Body of pancreas (tissue), 4 donors: ENCODE data around the gene SORCS1. TPM values are rescaled to one million over a fixed set of nuclear protein-coding genes. Genes with fewer than 3 reads are reported as not detected.

ENCODE experiments used
- ATAC-seq: fragments of 150-250 bp; one replicate; pipeline ENCODE4 v1.9.1; 2016
- DNase-seq, 4 donors: peaks; one replicate each; pipeline ENCODE4 v3.0.0-alpha.2; 2019
- H3K27ac ChIP-seq, 4 donors: fragments of 200-600 bp; sonication (generic); 1 replicate in 3 of 4; 2 replicates in 1 of 4; pipeline versions ENCODE4 v1.5.1 to v1.6.1; 2016 to 2019; ENCODE audit warnings: mild to moderate bottlenecking in 1 of 4, mixed read lengths in 1 of 4, moderate library complexity in 1 of 4
- H3K27me3 ChIP-seq, 2 donors: fragments of 200-600 bp; sonication (generic); one replicate each; pipeline ENCODE4 v1.6.0; 2016; ENCODE audit warnings: mild to moderate bottlenecking in 1 of 2
- H3K36me3 ChIP-seq, 2 donors: fragments of 200-600 bp; sonication (generic); replicated peaks in 1 of 2; 2 replicates each; pipeline ENCODE4 v1.5.1; 2016; ENCODE audit warnings: low read depth in 2 of 2; ENCODE audit not compliant: insufficient read depth in 1 of 2
- H3K4me1 ChIP-seq: fragments of 200-600 bp; sonication (generic); one replicate; pipeline ENCODE4 v1.6.0; 2016
- H3K4me3 ChIP-seq, 2 donors: fragments of 200-600 bp; sonication (generic); 1 replicate in 1 of 2; 2 replicates in 1 of 2; pipeline ENCODE4 v1.5.1; 2016 to 2019
- H3K9me3 ChIP-seq, 3 donors: fragments of 200-600 bp; sonication (generic); 1 replicate in 2 of 3; 2 replicates in 1 of 3; pipeline ENCODE4 v1.5.1; 2016
- POLR2A ChIP-seq, 3 donors: fragments of 450-650 bp; IDR thresholded peaks; one replicate each; pipeline ENCODE4 v1.6.1; 2016; ENCODE audit warnings: antibody characterized with exemption in 3 of 3, mild to moderate bottlenecking in 2 of 3
- WGBS, 2 donors: methylation state at CpG; one replicate each; pipeline ENCODE4 v1.1.5; 2017; 5-methylcytosine and 5-hydroxymethylcytosine counted together
- intact Hi-C: fragments of 100-400 bp; cut with DNase I; formaldehyde crosslinking; loops from one replicate; pipeline ENCODE4 v1.15.1; 2023
- total RNA-seq, 2 donors: library from RNA; depleted of rRNA; stranded (reverse); fragments of >200 nt; gene quantifications; one replicate each; pipeline ENCODE4 v1.1.0, GENCODE V29; 2016
- TF ChIP-seq, protein P1 (sequence below), 7 experiments: fragments of 450-650 bp in 4 of 7; fragments of 200-600 bp in 3 of 7; sonication (generic) in 3 of 7; IDR thresholded peaks; one replicate each; pipeline ENCODE4 v1.5.1; 2016 to 2019; ENCODE audit warnings: antibody characterized with exemption in 7 of 7

The SORCS1 gene
- total RNA-seq, 2 donors from 2014 or later = 1.3 to 6.0 TPM

DNA sequence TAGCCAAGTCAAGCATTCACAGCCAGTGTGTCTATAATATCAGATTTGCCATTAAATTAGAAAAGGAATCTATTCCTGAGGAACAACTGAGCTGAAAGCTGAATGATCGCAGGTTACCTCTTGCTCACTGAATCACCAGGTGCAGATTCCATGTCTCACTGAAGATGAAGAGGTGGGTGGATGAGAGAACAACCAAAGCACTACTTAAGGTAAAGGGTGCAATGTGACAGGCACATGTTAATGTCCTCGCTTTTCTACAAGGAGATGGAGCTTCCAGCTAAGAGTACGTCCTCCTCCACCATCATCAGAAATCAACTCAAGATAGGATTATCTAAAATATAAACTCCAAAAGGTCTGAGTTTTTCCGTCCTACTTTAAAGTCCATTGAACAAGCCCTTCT lies 4.6 kb downstream of the SORCS1 start:
- DNase-seq = no peak
- no peak for ATAC-seq
- intact Hi-C loops = no loop called here
- 39 to 57% methylated on average over 4 of the region's 4 CpGs for WGBS, 2 donors
- H3K27me3 ChIP-seq = no peaks in the 10 kb centered on the region
- H3K36me3 ChIP-seq = no peaks in the 10 kb centered on the region
- no peak overlapping the region for H3K4me3 ChIP-seq
- H3K27ac ChIP-seq = no peak overlapping the region
- H3K9me3 ChIP-seq = no peaks in the 10 kb centered on the region
- H3K4me1 ChIP-seq = peaks cover 11% of the 10 kb centered on the region
- TF ChIP-seq POLR2A (IDR thresholded peaks at IDR 0.05) = no peak
- TF ChIP-seq, protein P1, sequence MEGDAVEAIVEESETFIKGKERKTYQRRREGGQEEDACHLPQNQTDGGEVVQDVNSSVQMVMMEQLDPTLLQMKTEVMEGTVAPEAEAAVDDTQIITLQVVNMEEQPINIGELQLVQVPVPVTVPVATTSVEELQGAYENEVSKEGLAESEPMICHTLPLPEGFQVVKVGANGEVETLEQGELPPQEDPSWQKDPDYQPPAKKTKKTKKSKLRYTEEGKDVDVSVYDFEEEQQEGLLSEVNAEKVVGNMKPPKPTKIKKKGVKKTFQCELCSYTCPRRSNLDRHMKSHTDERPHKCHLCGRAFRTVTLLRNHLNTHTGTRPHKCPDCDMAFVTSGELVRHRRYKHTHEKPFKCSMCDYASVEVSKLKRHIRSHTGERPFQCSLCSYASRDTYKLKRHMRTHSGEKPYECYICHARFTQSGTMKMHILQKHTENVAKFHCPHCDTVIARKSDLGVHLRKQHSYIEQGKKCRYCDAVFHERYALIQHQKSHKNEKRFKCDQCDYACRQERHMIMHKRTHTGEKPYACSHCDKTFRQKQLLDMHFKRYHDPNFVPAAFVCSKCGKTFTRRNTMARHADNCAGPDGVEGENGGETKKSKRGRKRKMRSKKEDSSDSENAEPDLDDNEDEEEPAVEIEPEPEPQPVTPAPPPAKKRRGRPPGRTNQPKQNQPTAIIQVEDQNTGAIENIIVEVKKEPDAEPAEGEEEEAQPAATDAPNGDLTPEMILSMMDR (IDR thresholded peaks at IDR 0.05) = no peak

DNA sequence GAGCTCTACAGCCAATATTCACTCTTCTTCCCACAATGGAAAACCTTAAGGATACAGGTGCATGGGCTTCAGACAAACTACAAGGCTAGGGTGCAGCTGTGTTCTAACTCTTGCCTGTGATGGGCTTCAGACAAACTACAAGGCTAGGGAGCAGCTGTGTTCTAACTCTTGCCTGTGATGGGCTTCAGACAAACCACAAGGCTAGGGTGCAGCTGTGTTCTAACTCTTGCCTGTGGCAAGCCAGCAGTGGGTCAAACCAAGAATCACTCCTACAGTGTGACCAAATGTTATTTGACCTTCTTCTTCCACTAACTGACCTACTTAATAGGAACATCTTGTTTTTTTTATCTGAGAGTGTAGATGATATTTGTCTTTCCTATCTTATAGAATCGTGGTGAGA lies 7.4 kb downstream of the SORCS1 start:
- ATAC-seq (no peak), DNase-seq (no peak)
- no peaks in the 10 kb centered on the region for H3K4me1 ChIP-seq
- no peak overlapping the region for H3K27ac ChIP-seq
- no peak overlapping the region for H3K4me3 ChIP-seq
- H3K9me3 ChIP-seq = no peaks in the 10 kb centered on the region
- TF ChIP-seq POLR2A (IDR thresholded peaks at IDR 0.05) = no peak
- TF ChIP-seq, protein P1 (IDR thresholded peaks at IDR 0.05) = no peak
- no peaks in the 10 kb centered on the region for H3K27me3 ChIP-seq
- intact Hi-C loops = no loop called here
- H3K36me3 ChIP-seq = no peaks in the 10 kb centered on the region
- WGBS, 2 donors = 30 to 41% methylated on average over 1 of the region's 1 CpG

DNA sequence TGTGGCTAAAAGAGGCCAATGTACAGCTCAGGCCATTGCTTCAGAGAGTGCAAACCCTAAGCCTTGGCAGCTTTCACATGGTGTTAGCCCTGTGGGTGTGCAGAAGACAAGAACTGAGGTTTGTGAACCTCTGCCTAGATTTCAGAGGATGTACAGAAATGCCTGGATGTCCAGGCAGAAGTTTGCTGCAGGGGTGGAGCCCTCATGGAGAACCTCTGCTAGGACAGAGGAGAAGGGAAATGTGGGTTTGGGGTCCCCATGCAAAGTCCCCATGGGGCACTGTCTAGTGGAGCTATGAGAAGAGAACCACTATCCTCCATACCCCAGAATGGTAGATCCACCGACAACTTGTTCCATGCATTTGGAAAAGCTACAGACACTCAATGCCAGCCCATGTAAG lies 12.4 kb downstream of the SORCS1 start:
- H3K36me3 ChIP-seq = no peaks in the 10 kb centered on the region
- 22 to 71% methylated on average over 1 of the region's 1 CpG for WGBS, 2 donors
- H3K27ac ChIP-seq = no peak overlapping the region
- no peak overlapping the region for H3K4me3 ChIP-seq
- ATAC-seq (no peak), DNase-seq (no peak)
- no peaks in the 10 kb centered on the region for H3K9me3 ChIP-seq
- H3K4me1 ChIP-seq = no peaks in the 10 kb centered on the region
- intact Hi-C loops = no loop called here
- TF ChIP-seq, protein P1 (IDR thresholded peaks at IDR 0.05) = no peak
- TF ChIP-seq POLR2A (IDR thresholded peaks at IDR 0.05) = no peak
- no peaks in the 10 kb centered on the region for H3K27me3 ChIP-seq

DNA sequence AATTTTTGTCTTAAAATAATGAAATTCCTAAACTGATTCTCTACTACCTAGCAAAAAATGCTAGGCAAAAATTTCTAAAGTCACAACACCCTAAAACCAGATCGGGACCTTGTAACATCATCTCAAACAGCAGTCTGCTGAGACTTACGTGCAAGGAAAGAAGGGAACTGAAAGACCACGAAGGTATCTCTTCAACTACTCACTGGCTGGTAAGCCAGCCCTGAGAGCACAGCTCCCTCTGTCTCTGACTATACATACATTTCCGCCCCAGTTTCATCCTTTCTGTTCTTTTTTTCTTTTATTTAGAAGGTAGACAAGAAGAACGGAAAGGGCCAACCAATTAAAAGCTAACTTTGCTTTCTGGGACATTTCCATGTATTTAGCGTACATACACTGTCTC lies 15.6 kb downstream of the SORCS1 start:
- H3K27me3 ChIP-seq = no peaks in the 10 kb centered on the region
- H3K9me3 ChIP-seq = no peaks in the 10 kb centered on the region
- DNase-seq (no peak), ATAC-seq (no peak)
- no peak overlapping the region for H3K4me3 ChIP-seq
- TF ChIP-seq, protein P1 (IDR thresholded peaks at IDR 0.05) = no peak
- TF ChIP-seq POLR2A (IDR thresholded peaks at IDR 0.05) = no peak
- H3K27ac ChIP-seq = no peak overlapping the region
- H3K4me1 ChIP-seq = no peaks in the 10 kb centered on the region
- no peaks in the 10 kb centered on the region for H3K36me3 ChIP-seq
- intact Hi-C loops = no loop called here
- WGBS, 2 donors = 65 to 76% methylated on average over 6 of the region's 6 CpGs

DNA sequence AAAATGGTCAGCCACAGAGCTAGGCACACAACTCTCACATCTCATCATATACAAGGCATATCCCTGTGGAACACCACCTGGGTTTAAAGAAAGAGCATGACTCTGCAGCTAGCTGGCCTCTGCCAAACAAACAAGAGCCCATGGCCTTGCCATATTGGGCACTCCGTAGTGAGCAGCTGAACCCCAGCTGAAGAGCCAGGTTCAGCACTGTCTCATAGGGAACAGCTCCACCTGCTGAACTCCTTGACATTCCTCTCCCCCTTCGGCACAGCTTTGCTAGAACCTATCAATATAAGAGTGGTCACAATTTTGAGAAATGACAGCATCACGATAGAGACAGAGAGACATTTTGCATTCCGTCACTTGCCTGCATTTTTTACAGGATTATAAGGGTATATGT lies 20.0 kb downstream of the SORCS1 start:
- no peak overlapping the region for H3K27ac ChIP-seq
- no peak for DNase-seq
- H3K4me3 ChIP-seq = no peak overlapping the region
- no peaks in the 10 kb centered on the region for H3K9me3 ChIP-seq
- no peak for TF ChIP-seq POLR2A (IDR thresholded peaks at IDR 0.05)
- TF ChIP-seq, protein P1 (IDR thresholded peaks at IDR 0.05) = peak in 2 of 7 experiments; percentile 9 to 17
- 29 to 33% methylated on average over 4 of the region's 4 CpGs for WGBS, 2 donors
- no peaks in the 10 kb centered on the region for H3K36me3 ChIP-seq
- no peak for ATAC-seq
- no peaks in the 10 kb centered on the region for H3K4me1 ChIP-seq
- H3K27me3 ChIP-seq = no peaks in the 10 kb centered on the region
- intact Hi-C loops = no loop called here
